PC-3 (cell line): ENCODE results near the gene INO80B. TPM values are rescaled to one million over a fixed set of nuclear protein-coding genes. Genes with fewer than 3 reads are reported as not detected.

ENCODE experiments used
- ATAC-seq: fragments of 200-7000 bp; cut with Tn5 transposase; 2 replicates; pipeline ENCODE4 v1.9.1; 2020; ENCODE audit warnings: mild to moderate bottlenecking, moderate library complexity
- BruUV-seq: library from RNA; stranded (reverse); fragments of 400-500 nt; replicated peaks from 2 replicates; lab custom pipeline; 2021; lab: Mats Ljungman, UMichigan
- CTCF ChIA-PET: fragments of 300-600 bp; sonication (Branson Sonifier 250); formaldehyde crosslinking; loops from one replicate; lab custom pipeline; 2022; ENCODE audit warnings: antibody characterized with exemption; lab: Charles Lee
- POLR2A ChIA-PET: fragments of 300-600 bp; sonication (Branson Sonifier 250); formaldehyde crosslinking; loops from one replicate; lab custom pipeline; 2022; ENCODE audit warnings: antibody characterized with exemption; ENCODE audit not compliant: unreplicated experiment; lab: Charles Lee
- DNase-seq: peaks from one replicate; pipeline ENCODE4 v3.0.0-alpha.2; 2015
- H2AFZ ChIP-seq: fragments of 300-600 bp; sonication (generic); 2 replicates; pipeline ENCODE4 v1.6.0; 2016; ENCODE audit warnings: antibody characterized with exemption, low read length
- H3F3A ChIP-seq: fragments of 300-600 bp; sonication (generic); one replicate; pipeline ENCODE4 v1.6.0; 2017; ENCODE audit warnings: antibody characterized with exemption, low read length, control low read depth, mild to moderate bottlenecking; ENCODE audit not compliant: unreplicated experiment
- H3K27ac ChIP-seq: fragments of 300-600 bp; sonication (generic); 2 replicates; pipeline ENCODE4 v1.5.1; 2016; ENCODE audit warnings: mild to moderate bottlenecking, low read length
- H3K27me3 ChIP-seq: fragments of 300-600 bp; sonication (generic); 2 replicates; pipeline ENCODE4 v1.6.1; 2016; ENCODE audit warnings: low read length, mixed read lengths
- H3K36me3 ChIP-seq: fragments of 300-600 bp; sonication (generic); 2 replicates; pipeline ENCODE4 v1.6.1; 2016; ENCODE audit warnings: low read depth, mixed run types, low read length, mixed read lengths
- H3K4me1 ChIP-seq: fragments of 300-600 bp; sonication (generic); 2 replicates; pipeline ENCODE4 v1.5.1; 2016; ENCODE audit warnings: low read length; ENCODE audit not compliant: insufficient read depth
- H3K4me2 ChIP-seq: fragments of 300-600 bp; sonication (generic); 2 replicates; pipeline ENCODE4 v1.6.0; 2016; ENCODE audit warnings: low read length
- H3K4me3 ChIP-seq: fragments of 300-600 bp; sonication (generic); 2 replicates; pipeline ENCODE4 v1.5.1; 2016; ENCODE audit warnings: mild to moderate bottlenecking, low read length, mixed read lengths
- H3K79me2 ChIP-seq: fragments of 300-600 bp; sonication (generic); 2 replicates; pipeline ENCODE4 v1.6.1; 2017; ENCODE audit warnings: low read length, mixed read lengths
- H3K9ac ChIP-seq: fragments of 300-600 bp; sonication (generic); 2 replicates; pipeline ENCODE4 v1.6.0; 2016; ENCODE audit warnings: mild to moderate bottlenecking, low read length
- H3K9me2 ChIP-seq: fragments of 300-600 bp; sonication (generic); replicated peaks from 2 replicates; pipeline ENCODE4 v1.6.1; 2016; ENCODE audit warnings: mixed run types, low read length, mixed read lengths
- H3K9me3 ChIP-seq: fragments of 300-600 bp; sonication (generic); 2 replicates; pipeline ENCODE4 v1.6.1; 2016; ENCODE audit warnings: low read length, mixed read lengths
- H4K20me1 ChIP-seq: fragments of 300-600 bp; sonication (generic); 2 replicates; pipeline ENCODE4 v1.6.1; 2016; ENCODE audit warnings: low read length, mixed read lengths
- EZH2 ChIP-seq: fragments of 300-600 bp; sonication (generic); IDR thresholded peaks from one replicate; pipeline ENCODE4 v1.6.1; 2017; ENCODE audit warnings: antibody characterized with exemption, mild to moderate bottlenecking, low read length; ENCODE audit not compliant: unreplicated experiment
- EZH2phosphoT487 ChIP-seq: fragments of 300-600 bp; sonication (generic); IDR thresholded peaks from 2 replicates; pipeline ENCODE4 v1.6.1; 2018; ENCODE audit warnings: mild to moderate bottlenecking, antibody characterized with exemption, low read length, borderline replicate concordance
- intact Hi-C: fragments of 100-400 bp; cut with micrococcal nuclease; formaldehyde crosslinking; loops from 2 replicates; pipeline ENCODE4 v1.9.0; 2023
- total RNA-seq: library from RNA; depleted of rRNA; stranded (reverse); fragments of >200 nt; gene quantifications from 2 replicates; pipeline ENCODE4 v1.2.3, GENCODE V29; 2014
- TF ChIP-seq, protein P1 (sequence below): fragments of 300-600 bp; sonication (generic); conservative IDR thresholded peaks from 2 replicates; pipeline ENCODE4 v1.5.1; 2017; ENCODE audit warnings: antibody characterized with exemption, low read depth, mild to moderate bottlenecking, low read length

The INO80B gene
- total RNA-seq, 1 experiment from 2014 or later, result 26.2 TPM

GRCh38 chr2:74426181-74426758 lies 28.6 kb upstream of the INO80B start:
- Histone ChIP-seq H3K36me3 (peaks cover 31% of the 10 kb centered on the region), H3K27ac (no peak overlapping the region)
- no TSS peak for BruUV-seq

GRCh38 chr2:74427551-74427950 lies 27.3 kb upstream of the INO80B start:
- Histone ChIP-seq H3K79me2 (peaks cover 8% of the 10 kb centered on the region; the same call in 1 of the 2 replicates), H4K20me1 (peaks cover 7% of the 10 kb centered on the region), H3K9me3 (no peaks in the 10 kb centered on the region), H3K4me1 (no peaks in the 10 kb centered on the region), H3K36me3 (peaks cover 42% of the 10 kb centered on the region), H3K4me2 (no peak overlapping the region), H3K27ac (no peak overlapping the region), H3K4me3 (no peak overlapping the region), H3K9ac (no peak overlapping the region), H2AFZ (no peak overlapping the region), H3F3A (no peaks in the 10 kb centered on the region), H3K27me3 (no peaks in the 10 kb centered on the region), H3K9me2 (no peaks in the 10 kb centered on the region)
- ATAC-seq (no peak), DNase-seq (no peak)
- BruUV-seq, result no TSS peak
- ChIA-PET POLR2A (no interaction called here), CTCF (no interaction called here)
- TF ChIP-seq, protein P1, sequence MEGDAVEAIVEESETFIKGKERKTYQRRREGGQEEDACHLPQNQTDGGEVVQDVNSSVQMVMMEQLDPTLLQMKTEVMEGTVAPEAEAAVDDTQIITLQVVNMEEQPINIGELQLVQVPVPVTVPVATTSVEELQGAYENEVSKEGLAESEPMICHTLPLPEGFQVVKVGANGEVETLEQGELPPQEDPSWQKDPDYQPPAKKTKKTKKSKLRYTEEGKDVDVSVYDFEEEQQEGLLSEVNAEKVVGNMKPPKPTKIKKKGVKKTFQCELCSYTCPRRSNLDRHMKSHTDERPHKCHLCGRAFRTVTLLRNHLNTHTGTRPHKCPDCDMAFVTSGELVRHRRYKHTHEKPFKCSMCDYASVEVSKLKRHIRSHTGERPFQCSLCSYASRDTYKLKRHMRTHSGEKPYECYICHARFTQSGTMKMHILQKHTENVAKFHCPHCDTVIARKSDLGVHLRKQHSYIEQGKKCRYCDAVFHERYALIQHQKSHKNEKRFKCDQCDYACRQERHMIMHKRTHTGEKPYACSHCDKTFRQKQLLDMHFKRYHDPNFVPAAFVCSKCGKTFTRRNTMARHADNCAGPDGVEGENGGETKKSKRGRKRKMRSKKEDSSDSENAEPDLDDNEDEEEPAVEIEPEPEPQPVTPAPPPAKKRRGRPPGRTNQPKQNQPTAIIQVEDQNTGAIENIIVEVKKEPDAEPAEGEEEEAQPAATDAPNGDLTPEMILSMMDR, result no peak
- TF ChIP-seq EZH2phosphoT487 (no peak), EZH2 (no peak)
- intact Hi-C loops, result no loop called here

More at GRCh38 chr2:74426181-74426758, 28.6 kb upstream of the INO80B start:
- H3F3A ChIP-seq, result no peaks in the 10 kb centered on the region
- H3K4me2 ChIP-seq, result no peak overlapping the region
- no peaks in the 10 kb centered on the region; the same call in 1 of the 2 replicates for H3K4me1 ChIP-seq
- no peak overlapping the region for H2AFZ ChIP-seq
- H3K9ac ChIP-seq, result no peak overlapping the region
- no peak for DNase-seq
- intact Hi-C loops, result no loop called here
- H3K9me2 ChIP-seq, result no peaks in the 10 kb centered on the region
- H3K79me2 ChIP-seq, result no peaks in the 10 kb centered on the region
- TF ChIP-seq EZH2, result no peak
- TF ChIP-seq EZH2phosphoT487, result no peak
- TF ChIP-seq, protein P1, result no peak
- no peaks in the 10 kb centered on the region for H3K27me3 ChIP-seq
- ChIA-PET CTCF (no interaction called here), POLR2A (no interaction called here)
- no peaks in the 10 kb centered on the region for H3K9me3 ChIP-seq
- peaks cover 2% of the 10 kb centered on the region; the same call in 1 of the 2 replicates for H4K20me1 ChIP-seq
- no peak overlapping the region for H3K4me3 ChIP-seq
- ATAC-seq, result no peak

DNA sequence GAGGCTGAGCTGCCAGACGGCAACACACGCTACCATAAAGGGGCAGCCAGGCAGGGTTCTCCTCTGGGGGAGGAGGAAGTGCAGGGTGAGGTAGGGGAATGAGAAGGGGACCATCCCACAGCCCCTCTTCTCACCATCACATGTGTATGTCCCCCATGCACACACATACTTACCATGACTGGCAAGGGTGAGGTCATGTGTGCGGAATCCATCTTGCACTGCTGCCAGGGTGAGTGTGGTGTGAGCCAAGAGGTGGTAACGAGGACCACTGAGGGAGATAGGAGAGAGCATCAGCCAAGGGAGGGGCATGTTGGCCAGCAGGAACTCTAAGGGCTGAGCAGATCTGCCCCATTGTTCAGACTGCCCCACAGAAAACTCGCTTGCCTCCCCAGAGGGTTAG lies 26.2 kb upstream of the INO80B start:
- ATAC-seq, result no peak
- H3K27ac ChIP-seq, result no peak overlapping the region
- no peak overlapping the region for H3K4me2 ChIP-seq
- intact Hi-C loops, result no loop called here
- TF ChIP-seq, protein P1, result no peak
- TF ChIP-seq EZH2 (no peak), EZH2phosphoT487 (no peak)
- no peak overlapping the region for H2AFZ ChIP-seq
- no peak for DNase-seq
- no peaks in the 10 kb centered on the region for H3F3A ChIP-seq
- peaks cover 42% of the 10 kb centered on the region for H3K36me3 ChIP-seq
- no peaks in the 10 kb centered on the region for H3K27me3 ChIP-seq
- BruUV-seq, result no TSS peak
- POLR2A ChIA-PET, result no interaction called here
- CTCF ChIA-PET, result no interaction called here
- no peaks in the 10 kb centered on the region for H3K4me1 ChIP-seq
- H3K9me2 ChIP-seq, result no peaks in the 10 kb centered on the region
- H3K4me3 ChIP-seq, result no peak overlapping the region
- peaks cover 14% of the 10 kb centered on the region for H3K79me2 ChIP-seq
- peaks cover 8% of the 10 kb centered on the region for H4K20me1 ChIP-seq
- no peaks in the 10 kb centered on the region for H3K9me3 ChIP-seq
- no peak overlapping the region for H3K9ac ChIP-seq
